HepG2 (cell line): Measurements from ENCODE around the gene ACAP3.

ENCODE experiments used
- RFX5 ChIP-seq: IDR thresholded peaks from 2 replicates; pipeline ENCODE4 v1.6.1; 2011; ENCODE audit warnings: low read depth, low read length, improper control_type of control experiment
- STAT5B ChIP-seq: sonication (generic); formaldehyde crosslinking; IDR thresholded peaks from 2 replicates; pipeline ENCODE4 v1.4.0; 2020; ENCODE audit warnings: missing genetic modification reagents
- ZBTB38 ChIP-seq: sonication (generic); formaldehyde crosslinking; IDR thresholded peaks from 2 replicates; pipeline ENCODE4 v1.5.1; 2020; ENCODE audit warnings: mild to moderate bottlenecking, missing genetic modification reagents
- TF ChIP-seq, protein P1 (sequence below): sonication (generic); formaldehyde crosslinking; IDR thresholded peaks from 2 replicates; pipeline ENCODE4 v1.4.0; 2020; ENCODE audit warnings: mild to moderate bottlenecking, missing genetic modification reagents

DNA sequence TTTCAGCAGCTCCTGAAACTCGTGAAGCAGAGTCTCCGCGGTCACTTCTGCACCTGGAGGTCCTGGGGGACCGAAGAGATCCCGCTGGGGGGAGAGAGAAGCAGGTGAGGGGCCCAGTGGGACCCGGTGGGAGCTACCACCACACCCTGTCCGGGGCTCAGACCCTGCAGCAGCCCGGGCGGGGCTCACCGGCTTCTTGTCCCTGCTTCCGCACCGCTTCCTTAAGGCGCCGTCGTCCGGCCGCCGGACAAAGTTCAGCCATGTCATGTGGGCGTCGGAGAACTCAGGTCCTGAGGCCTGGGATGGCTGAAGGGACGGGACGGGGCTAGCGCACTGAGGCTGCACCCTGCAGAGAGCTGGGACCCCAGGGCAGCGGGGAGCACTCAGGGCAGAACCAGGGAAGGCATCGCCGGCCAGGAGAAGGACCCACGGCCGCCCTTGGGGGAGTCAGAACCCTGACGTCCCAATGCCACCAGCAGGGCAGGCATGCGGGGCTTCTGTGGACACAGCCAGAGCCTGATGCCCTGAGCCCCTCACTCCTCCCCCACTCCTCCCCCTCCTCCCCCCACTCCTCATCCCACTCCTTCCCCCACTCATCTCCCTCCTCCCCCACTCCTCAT lies 63.4 kb downstream of the ACAP3 start:
- TF ChIP-seq, protein P1, sequence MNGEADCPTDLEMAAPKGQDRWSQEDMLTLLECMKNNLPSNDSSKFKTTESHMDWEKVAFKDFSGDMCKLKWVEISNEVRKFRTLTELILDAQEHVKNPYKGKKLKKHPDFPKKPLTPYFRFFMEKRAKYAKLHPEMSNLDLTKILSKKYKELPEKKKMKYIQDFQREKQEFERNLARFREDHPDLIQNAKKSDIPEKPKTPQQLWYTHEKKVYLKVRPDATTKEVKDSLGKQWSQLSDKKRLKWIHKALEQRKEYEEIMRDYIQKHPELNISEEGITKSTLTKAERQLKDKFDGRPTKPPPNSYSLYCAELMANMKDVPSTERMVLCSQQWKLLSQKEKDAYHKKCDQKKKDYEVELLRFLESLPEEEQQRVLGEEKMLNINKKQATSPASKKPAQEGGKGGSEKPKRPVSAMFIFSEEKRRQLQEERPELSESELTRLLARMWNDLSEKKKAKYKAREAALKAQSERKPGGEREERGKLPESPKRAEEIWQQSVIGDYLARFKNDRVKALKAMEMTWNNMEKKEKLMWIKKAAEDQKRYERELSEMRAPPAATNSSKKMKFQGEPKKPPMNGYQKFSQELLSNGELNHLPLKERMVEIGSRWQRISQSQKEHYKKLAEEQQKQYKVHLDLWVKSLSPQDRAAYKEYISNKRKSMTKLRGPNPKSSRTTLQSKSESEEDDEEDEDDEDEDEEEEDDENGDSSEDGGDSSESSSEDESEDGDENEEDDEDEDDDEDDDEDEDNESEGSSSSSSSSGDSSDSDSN (CRISPR knock-in tag) = no peak
- TF ChIP-seq STAT5B (CRISPR knock-in tag) = no peak
- TF ChIP-seq RFX5 = no peak
- no peak for TF ChIP-seq ZBTB38 (CRISPR knock-in tag)
